H1 (cell line): ENCODE measurements around the gene UROC1. TPM values are rescaled to one million over a fixed set of nuclear protein-coding genes. Genes with fewer than 3 reads are reported as not detected.

ENCODE experiments used
- CHD2 ChIP-seq: IDR thresholded peaks from 2 replicates; pipeline ENCODE4 v1.6.1; 2012; ENCODE audit warnings: low read length, improper control_type of control experiment
- YY1 ChIP-seq: IDR thresholded peaks from 2 replicates; pipeline ENCODE4 v1.6.1; 2011; ENCODE audit warnings: low read depth, mild to moderate bottlenecking, low read length
- polyA plus RNA-seq, 7 experiments: library from polyadenylated mRNA; depleted of rRNA in 3 of 7; stranded (reverse) in 5 of 7; unstranded in 2 of 7; fragments of >200 nt in 5 of 7; fragments of 200-250 nt in 2 of 7; gene quantifications; 1 replicate in 5 of 7; 2 replicates in 1 of 7; 4 replicates in 1 of 7; pipeline versions ENCODE4 v1.2.1 to v1.2.3, GENCODE V29; 2011 to 2013; ENCODE audit warnings: missing spikeins in 2 of 7, mixed read lengths in 2 of 7
- total RNA-seq: library from RNA; stranded (reverse); fragmentation: NEBNext Ultra II Directional; extraction: Animal tissue kit (Norgen Biotek cat#: 25700); gene quantifications from 2 replicates; pipeline ENCODE4 v1.2.1, GENCODE V29; 2021
- TF ChIP-seq, protein P1 (sequence below): IDR thresholded peaks from 2 replicates; pipeline ENCODE4 v1.6.1; 2012; ENCODE audit warnings: inconsistent platforms

The UROC1 gene
- total and polyA plus RNA-seq, 2 of the 8 experiments (the other 6 are each of a cell fraction or from before 2014, with no cell fraction given) = 0.03 TPM; not detected in 1

DNA sequence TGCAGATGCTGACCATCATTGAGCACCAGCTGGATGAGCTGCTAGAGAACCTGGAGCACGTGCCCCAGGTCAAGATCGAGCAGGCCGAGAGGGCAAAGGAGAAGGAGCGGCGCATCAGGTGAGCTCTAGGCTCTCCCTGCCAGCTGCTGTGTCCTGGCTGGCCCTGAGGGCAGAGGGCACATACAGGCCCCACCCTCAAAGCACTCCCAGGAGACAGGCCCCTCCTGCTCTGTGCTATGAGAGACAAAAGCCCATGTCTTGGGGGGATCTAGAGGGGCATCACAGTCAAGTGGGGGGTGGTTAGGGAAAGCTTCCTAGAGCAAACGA lies 83.3 kb downstream of the UROC1 start (continued):
- TF ChIP-seq CHD2 (no peak), YY1 (no peak)
- TF ChIP-seq, protein P1, sequence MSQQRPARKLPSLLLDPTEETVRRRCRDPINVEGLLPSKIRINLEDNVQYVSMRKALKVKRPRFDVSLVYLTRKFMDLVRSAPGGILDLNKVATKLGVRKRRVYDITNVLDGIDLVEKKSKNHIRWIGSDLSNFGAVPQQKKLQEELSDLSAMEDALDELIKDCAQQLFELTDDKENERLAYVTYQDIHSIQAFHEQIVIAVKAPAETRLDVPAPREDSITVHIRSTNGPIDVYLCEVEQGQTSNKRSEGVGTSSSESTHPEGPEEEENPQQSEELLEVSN = no peak
- TF ChIP-seq, all 59 proteins: peak for 0
